GM06990 (cell line): ENCODE results near the gene SLX4IP.
A peak's percentile ranks its signal among the peaks of the same experiment; 100 is the strongest.

Source experiments
- DNase-seq: peaks from one replicate; pipeline ENCODE4 v3.0.0-alpha.2; 2011; ENCODE audit not compliant: insufficient read length; ENCODE audit errors: extremely low read depth
- H3K27me3 ChIP-seq: replicated peaks from 2 replicates; pipeline ENCODE4 v1.6.0; 2011; ENCODE audit warnings: low read length; ENCODE audit not compliant: control insufficient read depth, insufficient read depth
- H3K36me3 ChIP-seq: 2 replicates; pipeline ENCODE4 v1.5.1; 2011; ENCODE audit warnings: low read length; ENCODE audit not compliant: control insufficient read depth, insufficient read depth
- H3K4me3 ChIP-seq: replicated peaks from 2 replicates; pipeline ENCODE4 v1.5.1; 2011; ENCODE audit warnings: low read depth, mild to moderate bottlenecking, control low read depth, low read length
- TF ChIP-seq, protein P1 (sequence below): IDR thresholded peaks from 2 replicates; pipeline ENCODE4 v1.5.1; 2011; ENCODE audit warnings: low read length, control low read depth, mild to moderate bottlenecking, inconsistent platforms; ENCODE audit not compliant: insufficient read depth, poor library complexity, severe bottlenecking

The SLX4IP gene

DNA sequence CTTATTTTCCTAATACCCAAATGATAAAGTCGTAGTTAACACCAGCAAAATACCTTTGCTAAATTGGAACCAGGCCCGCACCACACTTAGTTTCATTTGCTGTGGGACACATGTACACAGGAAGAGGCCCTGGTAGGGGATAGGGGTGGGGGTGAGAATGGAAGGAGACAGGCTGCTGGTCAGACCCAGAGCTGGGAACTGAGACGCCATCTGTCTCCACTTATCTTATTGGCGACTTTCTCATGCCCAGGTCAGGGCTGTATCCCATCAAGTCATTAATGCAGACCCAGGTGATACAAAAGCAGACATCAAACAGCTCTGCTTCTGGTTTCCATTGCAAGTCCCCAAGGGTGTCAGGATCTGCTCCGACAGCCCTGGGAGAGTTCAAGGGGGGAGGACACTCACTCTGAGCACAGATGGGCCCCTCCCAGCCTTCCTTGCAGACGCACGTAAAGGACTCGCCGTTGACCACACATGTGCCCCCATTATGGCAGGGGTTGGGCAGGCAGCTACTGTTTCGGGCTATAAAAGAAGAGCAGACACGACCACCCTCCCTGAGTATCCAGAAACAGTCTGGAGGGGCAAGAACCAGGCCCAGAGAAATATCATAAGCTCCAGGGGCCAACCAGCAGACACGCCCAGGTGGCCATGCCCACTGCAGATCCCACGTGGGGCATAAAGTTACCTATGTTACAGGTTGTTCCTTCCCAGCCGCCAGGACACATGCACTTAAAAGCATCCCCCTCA lies 209.5 kb downstream of the SLX4IP start:
- no peaks in the 10 kb centered on the region; the same call in 1 of the 2 replicates for H3K36me3 ChIP-seq
- no peak for DNase-seq
- no peak overlapping the region for H3K4me3 ChIP-seq
- TF ChIP-seq, protein P1, sequence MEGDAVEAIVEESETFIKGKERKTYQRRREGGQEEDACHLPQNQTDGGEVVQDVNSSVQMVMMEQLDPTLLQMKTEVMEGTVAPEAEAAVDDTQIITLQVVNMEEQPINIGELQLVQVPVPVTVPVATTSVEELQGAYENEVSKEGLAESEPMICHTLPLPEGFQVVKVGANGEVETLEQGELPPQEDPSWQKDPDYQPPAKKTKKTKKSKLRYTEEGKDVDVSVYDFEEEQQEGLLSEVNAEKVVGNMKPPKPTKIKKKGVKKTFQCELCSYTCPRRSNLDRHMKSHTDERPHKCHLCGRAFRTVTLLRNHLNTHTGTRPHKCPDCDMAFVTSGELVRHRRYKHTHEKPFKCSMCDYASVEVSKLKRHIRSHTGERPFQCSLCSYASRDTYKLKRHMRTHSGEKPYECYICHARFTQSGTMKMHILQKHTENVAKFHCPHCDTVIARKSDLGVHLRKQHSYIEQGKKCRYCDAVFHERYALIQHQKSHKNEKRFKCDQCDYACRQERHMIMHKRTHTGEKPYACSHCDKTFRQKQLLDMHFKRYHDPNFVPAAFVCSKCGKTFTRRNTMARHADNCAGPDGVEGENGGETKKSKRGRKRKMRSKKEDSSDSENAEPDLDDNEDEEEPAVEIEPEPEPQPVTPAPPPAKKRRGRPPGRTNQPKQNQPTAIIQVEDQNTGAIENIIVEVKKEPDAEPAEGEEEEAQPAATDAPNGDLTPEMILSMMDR = no peak
- no peaks in the 10 kb centered on the region; the same call in 1 of the 2 replicates for H3K27me3 ChIP-seq

DNA sequence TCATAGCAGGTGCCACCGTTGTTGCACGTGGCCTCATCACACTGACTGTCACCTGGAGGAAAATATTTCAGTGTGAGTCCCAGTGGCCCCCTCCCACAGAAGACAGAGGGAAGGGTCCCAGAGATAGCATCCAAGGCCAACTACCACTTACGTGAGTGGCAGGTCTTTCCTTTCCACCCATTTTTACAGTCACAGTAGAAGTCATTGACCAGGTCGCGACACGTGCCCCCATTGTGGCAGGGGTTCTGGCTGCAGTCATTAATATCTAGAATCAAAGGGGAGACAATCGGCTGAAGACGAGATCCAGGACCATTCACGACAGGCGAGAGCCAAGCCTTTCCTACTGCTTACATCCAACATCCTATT lies 210.1 kb downstream of the SLX4IP start:
- DNase-seq = no peak
- Histone ChIP-seq H3K36me3 (no peaks in the 10 kb centered on the region; the same call in 1 of the 2 replicates), H3K27me3 (no peaks in the 10 kb centered on the region; the same call in 1 of the 2 replicates), H3K4me3 (no peak overlapping the region)
- TF ChIP-seq, protein P1 = no peak

DNA sequence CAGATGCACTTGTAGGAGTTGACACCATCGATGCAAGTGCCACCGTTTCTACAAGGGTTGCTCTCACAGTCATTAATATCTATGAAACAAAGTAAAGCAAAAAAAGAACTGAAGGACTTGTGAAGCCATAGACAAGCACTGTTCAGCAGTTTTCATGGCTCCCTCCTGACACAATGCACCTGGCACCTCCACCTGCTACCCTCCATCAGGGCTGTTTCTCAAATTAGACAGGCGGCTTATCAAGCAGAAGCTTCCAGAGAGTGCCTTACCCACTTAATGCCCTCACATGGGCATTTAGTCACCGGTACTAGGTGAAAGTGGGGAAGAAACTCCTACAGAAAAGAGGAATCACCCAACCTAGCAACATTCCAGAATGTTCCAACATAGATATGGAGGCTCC lies 210.9 kb downstream of the SLX4IP start:
- DNase-seq = no peak
- no peaks in the 10 kb centered on the region; the same call in 1 of the 2 replicates for H3K36me3 ChIP-seq
- no peak overlapping the region for H3K4me3 ChIP-seq
- H3K27me3 ChIP-seq = no peaks in the 10 kb centered on the region; the same call in 1 of the 2 replicates
- TF ChIP-seq, protein P1 = no peak

DNA sequence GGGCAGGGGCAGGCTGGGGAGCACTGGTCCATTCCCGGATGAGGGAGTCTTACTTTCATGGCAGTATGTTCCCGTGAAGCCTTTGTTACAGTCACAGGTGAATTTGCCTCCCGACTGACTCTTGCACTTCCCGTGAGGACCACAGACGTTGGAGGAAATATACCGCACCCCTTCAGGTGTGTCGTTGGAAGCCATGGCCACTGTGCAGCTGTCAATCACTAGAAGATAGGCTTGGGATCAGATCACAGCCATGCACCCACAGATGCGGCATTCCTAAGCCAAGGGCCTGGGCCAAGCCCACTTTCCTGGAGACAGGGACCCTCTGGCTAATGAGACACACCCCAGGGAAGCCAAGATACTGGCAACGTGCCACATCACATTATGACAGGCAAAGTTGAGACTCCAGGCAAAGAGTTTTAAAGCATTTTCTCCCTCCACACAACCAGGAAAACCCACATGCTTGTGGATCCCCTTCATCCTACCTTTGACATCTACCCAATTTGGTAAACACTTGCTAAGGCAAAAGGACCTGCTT lies 211.8 kb downstream of the SLX4IP start:
- Histone ChIP-seq H3K27me3 (no peaks in the 10 kb centered on the region; the same call in 1 of the 2 replicates), H3K36me3 (no peaks in the 10 kb centered on the region; the same call in 1 of the 2 replicates), H3K4me3 (no peak overlapping the region)
- TF ChIP-seq, protein P1 = no peak
- DNase-seq = no peak

DNA sequence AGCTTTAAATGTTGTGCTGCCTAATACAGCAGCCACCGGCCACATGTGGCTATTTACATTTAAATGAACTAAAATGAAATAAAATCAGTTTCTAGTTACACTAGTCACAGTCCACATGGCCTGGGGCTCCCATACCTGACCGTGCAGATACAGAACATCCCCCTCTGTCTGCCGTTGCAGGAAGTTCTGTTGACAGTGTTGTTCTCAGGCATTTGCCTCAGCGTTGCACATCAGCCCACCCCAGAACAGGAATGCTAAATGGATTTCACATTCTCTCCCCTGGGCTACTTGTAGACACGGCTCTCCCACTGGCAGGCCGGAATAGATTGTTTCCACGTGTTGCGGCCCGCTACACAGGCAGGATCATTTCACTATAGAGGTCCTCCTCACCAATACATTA lies 212.4 kb downstream of the SLX4IP start:
- H3K27me3 ChIP-seq = no peaks in the 10 kb centered on the region; the same call in 1 of the 2 replicates
- DNase-seq = no peak
- no peak overlapping the region for H3K4me3 ChIP-seq
- TF ChIP-seq, protein P1 = peak; percentile 49
- H3K36me3 ChIP-seq = no peaks in the 10 kb centered on the region

DNA sequence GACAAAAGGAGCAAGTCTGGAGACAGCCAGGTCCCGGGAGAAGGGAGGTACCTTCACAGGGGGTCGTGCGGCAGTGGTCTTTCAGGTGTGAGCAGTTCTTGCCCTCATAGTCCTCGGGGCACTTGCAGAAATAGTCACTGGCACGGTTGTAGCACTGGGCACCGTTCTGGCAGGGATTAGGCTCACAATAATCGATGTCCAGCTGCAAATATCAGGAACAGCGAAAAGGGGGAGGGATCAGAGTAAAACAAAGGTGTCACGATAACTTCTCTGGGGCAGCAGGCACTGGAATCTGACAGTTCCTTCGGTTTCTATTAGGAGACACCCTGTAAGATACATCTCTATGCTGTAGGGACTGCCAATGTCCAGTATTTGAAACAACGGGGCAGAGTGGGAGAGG lies 212.8 kb downstream of the SLX4IP start:
- no peaks in the 10 kb centered on the region for H3K36me3 ChIP-seq
- DNase-seq = no peak

More for the DNA sequence above, 212.8 kb downstream of the SLX4IP start:
- Histone ChIP-seq H3K4me3 (no peak overlapping the region), H3K27me3 (no peaks in the 10 kb centered on the region; the same call in 1 of the 2 replicates)
- TF ChIP-seq, protein P1 = no peak
